Activated CD8-positive, alpha-beta memory T cell treated with anti-CD3 and anti-CD28 coated beads for 36 hours (primary cell): ENCODE results near the gene FRMD4A. TPM values are rescaled to one million over a fixed set of nuclear protein-coding genes. Genes with fewer than 3 reads are reported as not detected.

Experiments used
- CTCF ChIA-PET: fragments of 350-600 bp; sonication (Branson Sonifier 250); formaldehyde crosslinking; loops from one replicate; lab custom pipeline; 2021; ENCODE audit warnings: antibody characterized with exemption; lab: Charles Lee
- POLR2A ChIA-PET: fragments of 350-600 bp; sonication (Branson Sonifier 250); formaldehyde crosslinking; loops from one replicate; lab custom pipeline; 2021; ENCODE audit warnings: antibody characterized with exemption; lab: Charles Lee
- total RNA-seq, 2 experiments: library from RNA; stranded (reverse); gene quantifications; one replicate each; pipeline ENCODE4 v1.2.3, GENCODE V29; 2021

The FRMD4A gene
- total RNA-seq, 2 experiments from 2014 or later: 4.7 to 5.2 TPM

DNA sequence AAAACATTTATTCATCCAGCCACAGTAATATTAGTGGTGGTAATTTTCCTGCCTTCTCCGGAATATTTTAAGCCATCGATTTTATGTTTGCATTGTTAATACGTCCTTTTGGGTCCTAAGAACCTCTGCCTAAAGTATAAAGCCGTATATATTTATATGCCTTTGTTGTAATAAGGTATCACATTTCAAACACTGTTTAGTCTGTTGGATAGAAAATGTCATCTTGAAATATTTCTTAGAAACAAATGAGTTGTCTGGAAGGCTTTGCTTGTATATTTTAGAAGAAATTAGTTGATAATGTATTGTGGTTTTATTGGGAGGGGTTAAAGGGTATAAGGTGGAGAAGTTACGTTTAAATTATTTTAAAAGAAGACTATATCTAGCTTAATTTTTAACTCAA is 732.8 kb downstream of the FRMD4A start:
- POLR2A ChIA-PET: no interaction called here

GRCh38 chr10:13594641-13595040 is 736.1 kb downstream of the FRMD4A start:
- POLR2A ChIA-PET: no interaction called here

More for the DNA sequence above, 732.8 kb downstream of the FRMD4A start:
- CTCF ChIA-PET: no interaction called here

More at GRCh38 chr10:13594641-13595040, 736.1 kb downstream of the FRMD4A start:
- CTCF ChIA-PET: no interaction called here
